G401.6 (cell line): Measurements from ENCODE around the gene ANO2.
"Not testable (repeated sequence)": the region's sequence is repeated elsewhere in the genome, so short reads cannot be mapped to it uniquely, and the experiment has no call there.

ENCODE experiments used
- FAIRE-seq: peaks from 2 replicates; lab custom pipeline; 2012; peaks lifted over from hg19 to GRCh38; lab: Jason Lieb, UNC

The ANO2 gene

GRCh38 chr12:5884866-5885265, 60.2 kb downstream of the ANO2 start:
- no peak for FAIRE-seq

- FAIRE-seq = no peak
Observed at GRCh38 chr12:5884285-5884684, 60.8 kb downstream of the ANO2 start.

DNA sequence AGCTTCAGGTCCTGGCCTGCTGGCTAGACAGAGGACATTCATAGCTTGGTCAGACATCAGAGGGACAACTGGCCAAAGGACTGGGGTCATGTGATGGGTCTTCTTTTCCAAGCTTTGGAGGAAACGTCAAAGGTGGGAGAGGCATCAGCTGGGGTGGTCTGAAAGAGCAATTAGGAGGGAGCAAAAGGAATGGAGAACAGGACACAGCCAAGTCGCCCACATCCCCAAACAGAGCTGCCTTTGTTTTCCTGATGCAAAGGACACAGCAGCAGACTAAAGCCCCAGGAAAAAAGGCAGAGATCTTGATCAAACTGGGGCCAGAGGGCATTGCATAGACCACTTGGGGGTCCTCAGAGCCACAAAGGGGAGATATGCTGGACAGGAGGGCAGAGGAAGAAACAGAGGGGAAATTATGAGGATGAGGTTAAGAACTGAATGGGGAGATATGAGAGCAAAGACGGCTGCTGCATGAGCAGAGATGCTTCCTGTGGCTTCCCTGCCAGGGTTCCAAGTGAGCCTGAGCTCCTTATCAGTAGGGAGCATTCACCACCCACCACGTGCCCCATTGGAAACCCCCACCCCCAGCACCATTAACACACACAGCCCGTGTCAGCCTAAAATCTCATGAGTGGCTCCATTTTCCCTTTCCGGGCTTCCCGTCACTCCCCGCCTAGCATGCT, 62.4 kb downstream of the ANO2 start:
- no peak for FAIRE-seq

DNA sequence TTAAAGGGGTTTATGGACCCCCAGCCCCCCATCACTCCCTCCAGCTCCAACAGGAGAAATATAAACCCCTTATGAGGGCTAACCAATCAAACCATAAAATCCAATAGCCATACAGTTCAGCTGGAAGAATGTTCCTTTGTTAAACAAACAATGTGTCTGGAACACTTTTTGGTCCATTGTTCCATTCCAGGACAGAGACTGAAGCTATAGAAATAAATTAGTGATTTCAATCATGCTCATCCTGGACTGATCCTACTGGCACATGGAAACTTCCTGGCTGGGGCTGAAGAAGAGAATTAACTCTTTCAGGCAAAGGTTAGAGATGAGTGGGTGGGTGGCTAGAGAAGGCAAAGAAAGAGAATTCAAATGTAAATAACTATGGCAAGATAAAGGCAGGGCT, 63.4 kb downstream of the ANO2 start:
- no peak for FAIRE-seq

DNA sequence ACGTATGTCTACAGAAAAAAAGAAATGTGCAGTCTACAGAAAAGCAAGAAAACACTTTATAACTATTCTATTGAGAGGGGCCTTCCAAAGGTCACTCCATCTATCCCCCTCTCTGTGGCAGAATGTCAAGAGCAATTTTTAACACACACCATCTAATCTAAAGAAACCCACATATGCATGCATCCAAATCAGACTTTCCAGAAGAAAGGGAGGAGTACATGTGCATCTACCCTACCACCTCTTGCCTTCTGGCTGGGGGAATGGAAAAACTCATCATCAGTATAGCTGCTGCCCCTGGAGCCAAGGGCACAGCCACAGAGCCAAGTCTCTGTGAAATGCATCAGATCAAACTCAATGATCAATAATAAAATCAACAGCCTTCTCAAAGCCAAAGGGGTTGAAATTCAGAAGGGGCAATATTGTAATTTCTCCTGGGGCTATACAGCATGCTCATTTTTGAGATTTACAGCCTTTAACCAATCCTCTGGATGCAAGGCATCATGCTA, 63.9 kb downstream of the ANO2 start:
- FAIRE-seq = no peak

DNA sequence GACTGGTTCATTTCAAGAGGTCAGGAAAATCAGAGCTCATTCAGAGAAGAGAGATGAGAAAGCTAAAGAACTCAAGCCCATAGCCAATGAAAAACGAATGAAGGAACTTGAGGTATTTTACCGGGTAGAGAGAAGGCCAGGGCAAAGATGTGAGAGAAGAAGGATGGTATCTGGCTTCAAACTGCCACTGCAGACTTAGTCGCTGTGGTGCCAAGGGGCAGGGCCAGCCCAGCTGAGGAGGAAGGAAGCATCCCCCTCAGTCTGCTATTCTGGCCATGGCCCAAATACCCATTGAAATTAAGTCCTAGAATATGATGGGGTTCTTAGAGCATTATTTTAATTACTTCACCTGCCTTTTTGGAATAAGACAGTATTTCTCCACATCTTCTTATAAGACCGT, 69.2 kb downstream of the ANO2 start:
- no peak for FAIRE-seq

GRCh38 chr12:5874514-5874913, 70.5 kb downstream of the ANO2 start:
- FAIRE-seq = no peak

DNA sequence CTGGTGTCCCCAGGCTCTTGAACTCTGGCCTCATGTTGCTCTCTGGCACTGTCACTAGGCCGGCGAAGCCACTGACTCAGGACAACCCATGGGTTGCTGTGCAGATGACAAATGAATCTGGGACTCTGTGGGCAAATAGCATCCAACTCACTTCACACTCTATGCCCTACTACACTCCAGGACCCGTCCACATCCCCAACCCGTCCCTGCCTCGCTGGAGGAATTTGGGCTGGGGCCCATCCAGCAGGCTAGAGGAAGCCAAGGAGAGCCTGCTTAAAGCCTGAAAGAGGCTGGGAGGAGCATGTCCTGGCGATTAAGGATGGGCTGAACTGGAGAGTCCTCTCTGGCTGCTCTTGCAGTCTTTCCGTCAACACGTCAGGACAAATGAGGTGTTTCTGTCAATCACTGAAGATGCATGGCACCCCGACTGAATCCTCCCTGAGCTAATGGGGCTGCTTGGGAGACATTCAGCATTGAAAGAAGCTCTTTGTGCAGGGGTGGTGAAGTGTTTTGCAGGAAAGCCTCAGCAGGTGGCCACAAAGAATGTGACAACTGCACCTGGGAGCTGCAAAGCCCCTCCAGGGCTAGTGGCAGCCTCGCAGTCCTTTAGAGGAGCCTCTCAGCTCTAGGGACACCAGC, 71.7 kb downstream of the ANO2 start:
- no peak for FAIRE-seq

- no peak for FAIRE-seq
Observed at GRCh38 chr12:5872745-5873144, 72.3 kb downstream of the ANO2 start.

DNA sequence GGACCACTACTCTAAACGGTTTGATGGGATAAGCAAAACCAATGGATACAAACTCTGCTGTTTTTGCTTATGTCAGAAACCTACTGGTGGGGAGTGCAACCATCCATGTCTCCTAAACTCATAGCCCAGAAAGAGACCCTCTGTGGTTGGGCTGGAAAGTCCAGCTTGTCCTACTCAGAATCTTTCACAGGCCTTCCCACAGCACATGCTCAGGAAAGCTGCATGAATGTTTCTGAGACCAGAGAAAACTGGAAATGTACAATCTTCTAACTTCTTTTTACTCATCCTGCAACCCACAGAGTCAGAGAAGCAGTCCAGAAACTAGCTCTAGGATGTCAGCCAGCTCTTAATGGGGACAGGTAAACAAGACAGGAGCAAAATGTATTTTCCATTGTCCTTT, 73.3 kb downstream of the ANO2 start:
- FAIRE-seq = no peak

GRCh38 chr12:5870183-5870582, 74.9 kb downstream of the ANO2 start:
- no peak for FAIRE-seq

DNA sequence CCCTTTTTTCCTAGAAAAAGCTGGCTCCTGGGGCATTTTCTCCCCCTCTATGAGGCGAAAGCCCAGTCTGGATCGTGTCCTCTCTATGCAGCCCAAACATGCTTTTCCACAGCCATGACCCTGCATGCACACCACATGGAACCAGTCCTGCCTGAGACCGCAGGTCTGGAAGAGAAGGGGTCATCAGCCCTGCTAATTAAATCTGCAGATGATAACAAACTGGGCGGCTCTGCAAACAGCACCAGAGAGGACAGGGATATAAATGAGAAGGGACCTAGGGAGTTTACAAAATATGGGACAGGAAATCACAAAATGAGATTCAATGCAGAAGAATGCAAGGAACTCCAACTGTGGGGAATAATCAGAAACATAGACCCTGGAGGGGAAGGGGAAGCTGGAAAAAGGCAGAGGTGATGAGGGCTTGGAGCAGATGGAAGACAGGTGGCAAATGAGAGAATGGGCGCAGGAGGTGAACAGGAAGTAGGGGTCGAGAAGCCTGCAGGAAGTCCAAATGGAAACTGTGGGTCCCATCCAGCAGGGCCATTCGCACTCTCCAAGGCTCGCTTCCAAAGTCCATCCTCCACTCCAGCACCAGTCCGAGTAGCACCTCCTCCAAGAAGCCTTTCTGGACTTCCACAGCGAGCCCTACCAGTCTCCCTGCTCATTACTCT, 76.3 kb downstream of the ANO2 start:
- FAIRE-seq = no peak

DNA sequence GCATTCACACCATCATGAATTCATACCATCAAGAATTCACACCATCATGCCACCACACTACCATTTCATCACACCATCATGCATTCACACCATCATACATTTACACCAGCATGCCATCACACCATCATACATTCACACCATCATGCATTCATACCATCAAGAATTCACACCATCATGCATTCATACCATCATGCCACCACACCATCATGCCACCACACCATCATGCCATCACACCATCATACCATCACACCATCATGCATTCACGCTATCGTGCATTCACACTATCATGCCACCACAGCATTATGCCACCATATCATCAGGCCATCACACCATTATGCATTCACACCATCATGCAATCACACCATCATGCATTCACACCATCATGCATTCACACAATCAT, 79.7 kb downstream of the ANO2 start:
- FAIRE-seq = no peak

GRCh38 chr12:5864972-5865371, 80.1 kb downstream of the ANO2 start:
- no peak for FAIRE-seq

- no peak for FAIRE-seq
Observed at GRCh38 chr12:5864301-5864700, 80.8 kb downstream of the ANO2 start.

GRCh38 chr12:5861416-5861815, 83.6 kb downstream of the ANO2 start:
- no peak for FAIRE-seq

DNA sequence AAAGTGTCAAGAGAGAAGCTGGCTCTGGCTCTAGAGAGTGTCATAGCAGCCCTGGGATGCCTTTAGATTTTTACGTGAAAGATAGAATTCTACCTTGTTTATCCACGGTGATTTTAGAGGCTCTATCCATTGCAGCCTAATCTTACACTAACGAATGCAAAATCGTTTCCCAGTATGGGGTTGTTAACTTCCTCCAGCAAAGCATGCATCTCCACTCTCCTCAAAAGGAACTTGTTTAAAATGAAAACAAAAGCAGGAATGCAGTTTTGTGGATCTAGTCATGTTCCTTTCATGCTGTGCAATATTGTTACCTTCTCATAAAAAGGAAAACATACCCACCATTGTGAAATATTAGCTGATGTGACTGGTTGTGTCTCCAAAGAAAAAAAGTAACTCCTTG, 88.4 kb downstream of the ANO2 start:
- FAIRE-seq = no peak

DNA sequence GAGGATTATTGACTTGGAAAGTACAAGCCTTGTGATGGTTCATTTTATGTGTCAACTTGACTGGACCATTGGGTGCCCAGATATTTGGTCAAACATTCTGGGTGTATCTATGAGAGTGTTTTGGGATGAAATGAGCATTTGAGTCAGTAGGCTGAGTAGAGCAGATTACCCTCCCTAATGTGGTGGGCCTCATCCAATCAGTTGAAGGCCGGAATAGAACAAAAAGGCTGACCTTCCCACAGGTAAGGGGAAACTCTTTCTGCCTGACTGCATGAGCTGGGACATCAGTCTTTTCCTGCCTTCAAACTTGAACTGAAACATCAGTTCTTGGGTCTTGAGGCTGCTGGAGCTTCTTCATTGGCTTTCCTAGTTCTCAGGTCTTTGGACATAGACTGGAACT, 98.1 kb downstream of the ANO2 start:
- FAIRE-seq = no peak

DNA sequence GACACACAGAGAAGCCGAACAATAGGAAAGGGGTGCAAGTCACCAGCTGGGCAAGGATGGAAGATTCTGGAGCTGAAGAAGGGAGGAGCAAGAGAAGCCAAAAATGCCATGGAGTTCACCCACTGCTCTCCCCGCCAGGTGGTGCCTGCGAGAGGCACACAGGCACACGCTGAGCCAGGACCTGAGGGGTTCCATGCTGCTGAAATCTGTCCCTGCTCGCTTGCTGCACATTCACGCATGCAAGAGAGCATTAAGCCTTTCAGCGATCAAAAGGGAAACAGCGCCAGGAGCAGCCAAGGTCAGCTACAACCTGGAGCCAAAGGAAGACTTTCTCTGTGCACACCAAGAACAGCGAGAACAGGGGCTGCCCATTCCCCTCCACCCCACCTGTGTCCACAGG, 104.1 kb downstream of the ANO2 start:
- no peak for FAIRE-seq

- no peak for FAIRE-seq
Observed at GRCh38 chr12:5830111-5830510, 114.9 kb downstream of the ANO2 start.

DNA sequence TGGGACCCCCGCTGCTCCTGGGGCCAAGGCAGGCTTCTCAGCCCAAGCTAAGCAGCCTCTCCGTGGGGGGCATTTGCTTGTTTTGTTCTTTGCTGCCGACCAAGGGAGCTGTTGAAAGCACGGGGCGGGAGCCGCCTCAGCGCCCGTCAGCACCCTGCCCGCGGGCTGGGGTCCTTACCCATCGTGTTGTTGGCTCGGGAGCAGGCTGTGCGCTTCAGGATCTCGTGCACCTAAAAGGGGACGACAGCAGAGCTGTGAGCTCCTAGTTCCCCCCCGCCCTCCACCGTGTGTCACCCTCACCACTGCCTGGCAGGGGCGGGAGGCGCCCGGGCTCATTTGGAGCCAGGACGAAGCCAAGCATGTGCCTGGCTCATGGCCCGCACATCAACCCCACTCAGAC, 117.5 kb downstream of the ANO2 start:
- no peak for FAIRE-seq

GRCh38 chr12:5825761-5826160, 119.3 kb downstream of the ANO2 start:
- FAIRE-seq = not testable (repeated sequence)

GRCh38 chr12:5818877-5819276, 126.2 kb downstream of the ANO2 start:
- not testable (repeated sequence) for FAIRE-seq

- no peak for FAIRE-seq
Observed at GRCh38 chr12:5817246-5817645, 127.8 kb downstream of the ANO2 start.
